ENCODE measurements around the gene CEP85L.
"Not testable (repeated sequence)": the region's sequence is repeated elsewhere in the genome, so short reads cannot be mapped to it uniquely, and the experiment has no call there.

The CEP85L gene

GRCh38 chr6:118485601-118486550 lies 165.5 kb downstream of the CEP85L start:
- no peak for DNase-seq

- no peak for DNase-seq
Measured at GRCh38 chr6:118476551-118476950, 174.8 kb downstream of the CEP85L start.

- no peak for DNase-seq
Measured at GRCh38 chr6:118473266-118473665, 178.1 kb downstream of the CEP85L start.

- DNase-seq: no peak
Measured at GRCh38 chr6:118469468-118469867, 181.9 kb downstream of the CEP85L start.

- no peak for DNase-seq
Measured at GRCh38 chr6:118468682-118469465, 182.5 kb downstream of the CEP85L start.

GRCh38 chr6:118467181-118467580 lies 184.2 kb downstream of the CEP85L start:
- DNase-seq: no peak

GRCh38 chr6:118464620-118465019 lies 186.8 kb downstream of the CEP85L start:
- no peak for DNase-seq

GRCh38 chr6:118460958-118461470 lies 190.4 kb downstream of the CEP85L start:
- no peak for DNase-seq

- DNase-seq: no peak
Measured at GRCh38 chr6:118456982-118457381, 194.4 kb downstream of the CEP85L start.

GRCh38 chr6:118451839-118452238 lies 199.6 kb downstream of the CEP85L start:
- no peak for DNase-seq

GRCh38 chr6:118444796-118445195 lies 206.6 kb downstream of the CEP85L start:
- no peak for DNase-seq

GRCh38 chr6:118436482-118436881 lies 214.9 kb downstream of the CEP85L start:
- DNase-seq: no peak

- DNase-seq: not testable (repeated sequence)
Measured at GRCh38 chr6:118434147-118434546, 217.2 kb downstream of the CEP85L start.

- DNase-seq: not testable (repeated sequence)
Measured at GRCh38 chr6:118421312-118421711, 230.1 kb downstream of the CEP85L start.

- no peak for DNase-seq
Measured at GRCh38 chr6:118419448-118420394, 231.7 kb downstream of the CEP85L start.
